GM18907 (cell line): Measurements from ENCODE around the gene TMEM117.
"Not testable (repeated sequence)": the region's sequence is repeated elsewhere in the genome, so short reads cannot be mapped to it uniquely, and the experiment has no call there.

Source experiments
- ATAC-seq: cut with Tn5 transposase; IDR thresholded peaks from one replicate; pipeline ENCODE4 v1.9.1; 2021; ENCODE audit warnings: mild to moderate bottlenecking, moderate library complexity; ENCODE audit not compliant: unreplicated experiment

TMEM117 gene

DNA sequence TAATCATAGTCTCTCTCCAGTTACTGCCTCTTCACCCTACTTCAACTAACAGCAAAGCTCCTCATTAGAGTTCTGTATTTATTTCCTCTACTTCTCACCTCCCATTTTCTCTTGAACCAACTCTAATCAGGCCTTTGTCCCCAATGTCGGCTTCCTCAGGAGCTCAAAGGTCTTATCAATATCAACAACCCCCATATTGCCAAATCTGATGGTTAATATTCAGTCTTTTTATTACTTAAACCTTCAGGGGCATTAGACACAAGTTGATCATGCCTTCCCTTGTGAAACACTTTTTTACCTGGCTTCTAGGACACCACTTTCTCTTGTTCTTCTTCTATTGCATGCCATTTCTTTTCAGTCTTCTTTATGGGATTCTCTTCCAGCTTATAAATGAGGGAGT lies 531.3 kb downstream of the TMEM117 start:
- no peak for ATAC-seq

DNA sequence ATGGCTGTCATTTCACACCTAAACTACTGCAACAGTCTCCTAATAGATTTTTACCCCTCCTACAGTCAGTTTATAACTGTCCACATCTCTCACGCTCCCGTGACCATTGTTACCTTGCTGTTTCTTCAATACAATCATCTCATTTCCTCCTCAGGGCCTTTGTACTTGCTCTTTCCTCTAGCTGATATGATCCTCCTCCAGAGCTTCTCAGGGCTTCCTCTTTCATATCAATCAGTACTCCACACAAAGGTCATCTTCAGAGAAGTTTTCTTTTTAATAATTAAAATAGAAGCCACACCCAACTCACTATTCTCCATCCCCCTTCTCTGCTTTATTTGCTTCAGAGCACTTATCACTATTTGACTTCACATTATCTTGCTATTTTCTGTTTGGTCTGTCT lies 532.0 kb downstream of the TMEM117 start:
- ATAC-seq = no peak

DNA sequence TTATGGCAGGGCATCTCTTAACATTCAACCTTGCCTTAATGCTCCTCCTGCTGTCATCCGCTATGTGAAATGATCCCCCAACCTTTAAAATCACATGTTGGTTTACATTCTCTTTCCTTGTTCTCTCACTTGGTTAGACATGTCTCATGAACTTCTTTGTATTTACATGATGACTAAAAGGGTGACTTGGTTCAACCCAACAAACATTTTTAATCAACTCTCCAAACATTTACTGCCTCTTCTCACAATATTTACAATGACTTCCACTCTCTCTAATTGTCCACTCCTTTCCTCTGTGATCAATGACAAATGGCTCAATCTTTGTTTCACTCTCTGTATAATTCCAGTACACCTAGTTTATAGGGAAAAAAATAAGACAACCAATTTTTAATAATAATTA lies 534.1 kb downstream of the TMEM117 start:
- no peak for ATAC-seq

DNA sequence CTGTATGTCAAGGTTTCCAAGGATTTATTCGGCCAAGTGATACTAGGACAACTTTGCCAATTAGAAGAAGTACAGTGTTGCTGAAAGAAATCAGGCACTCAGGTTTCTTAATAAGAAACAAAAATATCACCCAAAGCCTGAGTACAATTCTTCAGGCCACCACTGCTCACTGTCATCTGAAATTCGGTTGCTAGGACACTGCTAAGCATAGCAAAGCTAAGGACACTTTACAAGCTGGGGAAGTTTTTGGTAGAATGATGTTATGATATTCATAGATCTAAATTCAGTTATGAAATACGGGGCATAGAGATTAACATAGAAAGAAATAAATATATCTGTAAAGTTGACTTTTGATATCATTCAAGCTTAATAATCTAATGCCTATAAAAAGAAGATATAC lies 535.1 kb downstream of the TMEM117 start:
- no peak for ATAC-seq

DNA sequence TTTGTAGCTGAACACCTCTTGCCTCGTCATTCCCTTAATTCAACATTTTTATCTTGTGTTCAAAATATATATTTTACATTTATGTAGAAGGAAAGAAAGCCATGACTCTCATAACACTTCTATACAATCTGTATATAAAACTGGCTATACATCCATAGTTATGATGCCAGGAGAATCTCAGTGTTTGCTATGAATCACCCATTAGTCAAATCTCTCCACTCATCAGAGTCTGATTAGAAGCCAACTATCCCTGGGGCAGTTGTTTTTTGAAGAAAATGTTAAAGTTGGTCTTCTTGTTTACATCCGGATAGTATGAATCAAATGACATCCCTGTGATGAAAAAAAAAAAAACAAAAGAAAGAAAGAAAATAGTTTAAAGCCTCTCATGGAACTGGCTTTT lies 536.4 kb downstream of the TMEM117 start:
- no peak for ATAC-seq

DNA sequence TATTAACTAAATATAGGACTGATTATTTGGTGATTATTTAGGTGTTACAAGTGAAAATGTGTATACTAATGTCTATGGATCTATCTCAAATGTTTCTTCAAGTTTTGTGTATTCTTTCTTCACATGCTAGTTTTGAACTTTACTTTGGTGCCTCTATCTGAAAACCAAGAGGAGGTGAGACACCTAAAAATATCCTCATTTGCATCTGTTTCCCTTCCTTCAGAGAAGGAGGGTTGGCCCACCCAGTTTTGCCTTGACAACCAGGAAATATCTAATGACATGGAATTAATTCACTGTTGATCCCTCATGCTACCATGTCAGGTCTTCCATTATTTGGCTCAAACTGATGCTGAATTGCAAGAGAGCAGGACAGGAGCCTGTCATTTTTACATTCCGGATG lies 539.8 kb downstream of the TMEM117 start:
- no peak for ATAC-seq

DNA sequence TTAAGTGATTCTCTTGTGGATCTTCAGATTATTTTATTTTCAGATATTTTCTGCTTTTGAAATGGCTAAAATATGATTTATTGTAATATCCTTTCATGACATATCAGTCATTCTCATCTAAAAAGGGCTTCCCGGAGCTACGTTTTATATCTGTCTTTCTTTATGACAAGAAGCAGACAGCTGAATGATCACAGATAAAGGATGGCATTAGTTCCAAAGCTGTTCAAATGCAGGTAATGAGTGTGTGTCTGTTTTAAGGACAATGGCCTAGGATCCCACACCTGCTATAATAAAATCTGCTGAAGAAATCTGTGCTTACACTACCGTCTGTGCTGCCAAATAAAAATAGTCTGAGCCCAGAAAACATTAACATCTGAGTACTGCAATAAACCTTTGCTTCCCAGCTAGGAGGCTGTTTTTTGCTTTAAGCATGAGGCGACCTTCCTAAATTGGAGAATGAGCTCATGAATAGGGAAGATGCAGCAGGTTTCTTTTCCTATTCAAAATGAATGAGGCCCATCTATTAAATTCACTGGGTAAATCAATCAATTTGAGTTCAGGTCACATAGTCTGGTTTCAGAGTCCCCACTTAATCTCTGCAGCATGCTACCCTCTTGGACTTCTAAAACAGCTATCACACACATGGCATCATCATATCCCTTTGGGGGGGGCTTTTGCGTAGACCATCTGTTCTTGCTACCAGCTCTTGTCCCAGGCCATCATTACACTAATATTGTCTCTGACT lies 541.7 kb downstream of the TMEM117 start:
- ATAC-seq = no peak

DNA sequence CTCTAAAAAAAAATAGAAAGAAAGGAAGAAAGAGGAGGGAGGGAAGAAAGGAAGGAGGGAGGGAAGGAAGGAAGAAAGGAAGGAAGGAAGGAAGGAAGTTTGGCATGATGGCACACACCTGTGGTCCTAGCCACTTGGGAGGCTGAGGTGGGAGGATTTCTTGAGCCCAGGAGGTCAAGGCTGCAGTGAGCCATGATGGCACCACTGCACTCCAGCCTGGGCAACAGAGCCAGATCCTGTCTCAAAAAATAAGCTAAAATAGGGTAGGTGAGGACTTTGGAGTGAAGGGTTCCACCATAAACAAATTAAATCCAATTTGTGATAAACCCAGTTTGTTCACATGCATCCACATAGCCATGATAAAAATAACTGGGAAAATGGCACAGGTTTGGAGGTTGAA lies 543.2 kb downstream of the TMEM117 start:
- ATAC-seq = not testable (repeated sequence)

DNA sequence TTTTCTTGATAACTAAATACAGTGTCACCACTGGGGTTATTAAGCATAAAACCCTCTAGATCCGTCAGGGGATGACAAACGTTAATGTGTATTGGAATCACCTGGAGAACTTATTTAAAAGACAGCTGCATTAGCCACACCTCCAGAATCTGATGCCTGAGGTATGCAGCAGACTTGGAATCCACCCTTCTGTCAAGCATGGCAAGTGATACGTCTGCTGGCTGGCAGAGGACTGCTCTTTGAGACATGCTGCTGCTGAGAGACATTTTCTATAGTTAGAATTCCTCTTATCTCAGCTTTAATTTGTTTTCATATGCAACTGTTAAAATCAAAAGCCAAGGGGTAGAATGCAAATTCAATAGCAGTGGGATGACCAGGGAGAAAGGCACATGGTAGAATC lies 544.0 kb downstream of the TMEM117 start:
- no peak for ATAC-seq

DNA sequence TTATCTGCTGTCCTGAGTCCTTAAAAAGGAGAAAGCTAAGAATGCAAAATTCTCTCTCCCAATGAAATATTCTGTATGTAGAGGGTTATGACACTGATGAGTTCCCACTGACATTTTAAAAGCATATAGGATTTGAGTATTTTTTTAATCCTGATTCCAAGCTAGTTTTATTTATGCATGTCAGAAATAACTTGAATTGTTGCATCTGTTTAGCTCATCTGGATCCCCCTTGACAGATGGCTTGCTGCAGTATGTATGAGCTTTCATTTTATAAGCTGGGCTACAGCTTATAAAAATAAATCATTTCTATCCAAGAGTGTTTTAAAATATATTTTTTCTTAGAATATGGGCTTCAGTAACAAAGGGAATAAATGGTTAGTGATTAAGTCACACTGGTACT lies 545.0 kb downstream of the TMEM117 start:
- no peak for ATAC-seq

DNA sequence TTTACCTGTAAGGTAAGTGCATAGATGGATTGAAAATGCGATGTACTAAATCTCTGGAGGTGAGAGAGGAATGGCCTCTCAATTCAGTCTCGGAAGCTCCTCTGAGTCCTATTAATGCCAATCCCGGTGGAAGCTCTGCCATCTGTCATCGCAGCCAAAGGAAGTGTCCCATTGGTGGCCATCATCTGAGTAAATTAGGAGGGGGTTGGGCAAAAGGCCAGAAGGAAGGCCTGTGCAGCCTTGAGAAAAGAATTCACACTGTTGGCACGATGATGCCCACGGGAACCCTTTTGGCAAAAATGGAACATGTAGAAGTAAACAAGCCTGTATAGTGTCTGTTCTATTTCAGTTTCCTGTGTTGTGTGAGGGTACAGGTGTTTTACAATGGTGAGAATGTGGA lies 545.5 kb downstream of the TMEM117 start:
- no peak for ATAC-seq

DNA sequence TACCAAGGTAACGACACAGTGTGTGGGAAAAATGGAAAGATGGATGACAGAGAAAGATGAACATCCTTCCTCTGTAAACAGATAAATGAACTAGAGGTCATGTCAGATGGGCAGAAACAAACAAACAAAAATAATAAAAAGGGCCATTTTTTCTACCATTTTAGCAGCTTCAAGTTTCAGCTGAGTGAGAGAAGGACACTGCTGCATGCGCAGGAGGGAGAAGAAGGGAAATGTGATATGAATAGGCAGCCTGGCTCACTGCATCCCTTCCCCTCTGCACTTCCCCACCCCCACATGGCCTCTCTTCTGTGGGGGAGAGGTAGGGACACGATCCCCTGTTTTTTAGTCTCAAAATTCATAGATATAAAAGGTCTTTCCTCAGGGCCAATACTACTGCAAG lies 548.3 kb downstream of the TMEM117 start:
- no peak for ATAC-seq

DNA sequence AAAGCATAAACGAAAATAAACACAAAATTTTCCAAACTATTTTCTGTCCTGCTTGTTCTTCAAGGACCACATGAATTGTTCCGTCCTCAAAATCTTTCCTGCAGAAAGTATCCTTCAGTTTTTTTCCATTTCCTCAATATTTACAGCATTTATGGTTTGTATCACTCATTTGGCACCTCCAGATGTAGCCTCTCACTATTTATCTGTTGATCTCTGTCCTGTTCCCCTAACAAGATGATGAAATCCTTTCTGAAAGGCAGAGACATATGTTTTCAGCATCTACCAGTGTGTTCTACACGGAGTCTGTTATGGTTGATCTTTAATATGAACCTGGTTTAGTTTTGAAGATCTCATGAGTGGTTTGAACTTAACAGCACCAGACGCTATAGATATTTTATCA lies 550.1 kb downstream of the TMEM117 start:
- ATAC-seq = no peak

DNA sequence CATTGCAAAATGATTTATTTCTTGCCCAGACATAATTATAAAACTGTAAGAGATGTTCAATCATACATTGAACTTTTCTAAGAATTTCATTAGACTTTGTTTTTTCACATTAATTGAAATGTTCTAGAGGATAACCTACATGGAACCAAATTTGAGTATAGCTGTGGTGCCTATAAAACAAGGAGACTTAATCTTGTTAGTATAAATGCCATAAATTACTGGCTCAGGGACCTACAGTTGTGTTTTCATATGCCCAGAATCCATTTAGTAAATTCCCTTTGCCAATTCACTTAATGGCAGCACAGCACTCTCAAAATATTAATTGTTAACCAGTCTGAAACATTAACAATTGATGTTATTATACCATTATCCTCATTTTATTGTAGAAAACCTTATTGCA lies 551.7 kb downstream of the TMEM117 start:
- no peak for ATAC-seq

DNA sequence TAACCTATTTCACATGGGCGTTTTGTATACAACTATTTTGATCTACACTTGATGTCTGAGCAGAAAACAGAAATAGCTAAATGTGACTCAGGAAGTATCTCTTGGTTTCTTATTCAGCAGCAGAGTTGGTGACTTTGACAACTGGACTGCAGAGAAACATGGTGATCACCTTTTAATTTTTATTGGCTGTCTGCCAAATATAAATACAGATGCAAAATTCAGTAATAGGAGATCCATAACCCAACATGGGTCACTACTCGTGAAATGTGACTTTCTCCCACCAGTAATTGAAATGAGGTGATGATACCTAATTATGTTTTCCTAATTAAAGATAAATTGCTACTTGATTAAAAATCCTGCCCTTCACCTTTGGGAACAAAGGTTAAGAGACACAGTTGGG lies 553.2 kb downstream of the TMEM117 start:
- ATAC-seq = no peak

DNA sequence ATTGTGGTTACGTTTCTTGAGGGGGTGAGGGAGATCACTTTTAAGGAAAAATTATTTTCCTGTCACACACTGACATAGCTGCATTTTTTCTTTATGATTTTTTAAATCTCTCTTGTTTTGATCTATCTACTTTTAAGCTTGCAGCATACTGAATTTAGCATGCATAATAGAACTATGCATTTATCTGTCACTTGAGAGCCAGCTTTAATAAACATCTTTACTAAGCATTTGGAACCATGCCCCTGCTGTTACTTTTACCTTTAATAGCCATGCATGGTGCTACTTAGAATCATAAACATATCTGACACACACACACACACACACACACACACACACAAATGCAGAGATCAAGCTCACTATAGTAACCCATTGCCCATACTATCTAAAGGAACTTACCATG lies 554.0 kb downstream of the TMEM117 start:
- no peak for ATAC-seq

DNA sequence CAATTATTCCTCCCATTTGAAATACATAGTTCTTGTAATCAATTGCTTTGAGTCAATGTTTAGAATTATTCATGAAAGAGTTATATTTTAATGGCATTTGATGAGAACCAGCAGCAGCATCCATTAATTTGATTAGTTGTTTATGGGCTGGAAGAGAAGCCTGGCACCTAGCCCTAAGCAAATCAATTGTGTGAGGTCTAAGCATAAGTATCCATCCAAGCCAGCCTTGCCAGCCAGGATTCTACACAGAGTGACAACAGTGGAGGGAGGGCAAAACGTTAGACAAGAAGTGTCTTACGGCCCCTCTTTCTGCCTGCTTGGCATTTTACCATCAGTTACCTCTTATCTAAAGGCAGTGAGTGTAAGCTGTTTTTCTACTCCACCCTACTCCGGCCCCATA lies 561.8 kb downstream of the TMEM117 start:
- ATAC-seq = no peak

DNA sequence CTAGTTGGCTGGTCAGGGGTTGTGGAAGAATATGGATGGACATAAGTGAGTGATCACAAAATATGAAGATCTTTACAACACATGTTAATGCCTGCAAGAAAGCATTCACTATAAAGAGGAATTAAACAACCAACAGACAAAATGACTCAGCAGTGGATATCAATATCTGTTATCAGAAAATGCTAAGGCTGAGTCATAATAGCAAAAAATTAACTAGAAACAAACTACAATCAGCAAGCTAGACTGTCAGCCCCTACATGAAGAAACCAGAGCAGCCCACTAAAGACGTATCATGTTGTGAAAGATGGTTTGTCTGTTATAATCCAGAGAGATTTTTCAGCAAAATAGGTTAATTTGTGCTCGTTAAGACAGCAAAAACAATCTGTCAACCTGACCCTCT lies 567.3 kb downstream of the TMEM117 start:
- no peak for ATAC-seq

DNA sequence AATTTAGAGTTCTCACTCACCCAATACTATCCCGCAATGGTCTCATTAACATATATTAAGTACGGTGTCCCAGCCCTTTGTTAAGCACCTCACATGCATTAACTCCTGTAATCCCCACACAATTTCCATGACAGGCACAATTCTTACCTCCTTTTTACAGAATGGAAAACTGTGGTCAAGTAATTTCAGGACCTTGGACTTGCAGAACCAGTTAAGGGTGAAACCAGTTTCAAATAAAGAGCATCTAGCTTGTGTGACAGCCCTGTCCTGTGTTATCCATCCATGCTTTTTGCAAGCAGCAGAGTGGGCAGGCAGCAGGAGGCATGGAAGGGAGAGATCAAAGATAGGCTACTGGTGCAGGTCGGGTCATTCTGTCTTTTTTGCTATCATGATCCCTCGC lies 569.4 kb downstream of the TMEM117 start:
- no peak for ATAC-seq

DNA sequence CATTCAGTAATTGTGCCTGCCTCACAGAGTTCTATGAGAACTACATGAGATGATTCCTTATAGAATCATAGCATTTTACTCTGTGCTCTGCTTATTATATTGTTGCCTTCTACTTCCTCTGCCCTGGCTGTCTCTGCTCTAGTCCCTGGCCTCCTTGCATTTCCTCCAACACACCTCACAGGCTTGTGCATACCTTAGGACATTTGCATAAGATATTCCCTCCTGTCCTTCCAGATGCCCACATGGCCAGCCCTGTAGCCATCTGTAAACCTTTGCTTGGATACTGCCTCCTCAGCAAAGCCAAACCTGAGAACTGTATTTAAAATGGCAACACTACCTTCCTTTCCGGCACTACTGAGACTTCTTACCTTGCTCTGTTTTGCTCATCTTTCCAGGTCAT lies 586.7 kb downstream of the TMEM117 start:
- no peak for ATAC-seq

DNA sequence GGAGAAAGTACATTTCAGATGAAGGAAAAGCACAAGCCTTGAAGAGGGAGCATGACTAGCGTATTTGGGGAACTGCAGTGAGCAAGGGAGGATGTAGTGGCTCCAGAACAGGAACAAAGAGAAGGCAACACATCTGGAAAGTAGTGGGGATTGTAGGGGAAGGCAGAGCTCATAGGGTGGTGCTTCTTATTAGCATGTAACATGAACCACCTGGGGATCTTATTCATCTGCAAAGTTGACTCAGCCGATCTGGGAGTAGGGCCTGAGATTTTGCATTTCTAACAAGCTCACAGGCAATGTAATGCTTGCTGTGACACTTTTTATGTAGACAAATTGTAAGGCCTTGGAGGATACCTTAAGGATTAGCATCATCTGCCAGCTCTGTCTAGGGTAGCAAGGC lies 592.9 kb downstream of the TMEM117 start:
- ATAC-seq = no peak

DNA sequence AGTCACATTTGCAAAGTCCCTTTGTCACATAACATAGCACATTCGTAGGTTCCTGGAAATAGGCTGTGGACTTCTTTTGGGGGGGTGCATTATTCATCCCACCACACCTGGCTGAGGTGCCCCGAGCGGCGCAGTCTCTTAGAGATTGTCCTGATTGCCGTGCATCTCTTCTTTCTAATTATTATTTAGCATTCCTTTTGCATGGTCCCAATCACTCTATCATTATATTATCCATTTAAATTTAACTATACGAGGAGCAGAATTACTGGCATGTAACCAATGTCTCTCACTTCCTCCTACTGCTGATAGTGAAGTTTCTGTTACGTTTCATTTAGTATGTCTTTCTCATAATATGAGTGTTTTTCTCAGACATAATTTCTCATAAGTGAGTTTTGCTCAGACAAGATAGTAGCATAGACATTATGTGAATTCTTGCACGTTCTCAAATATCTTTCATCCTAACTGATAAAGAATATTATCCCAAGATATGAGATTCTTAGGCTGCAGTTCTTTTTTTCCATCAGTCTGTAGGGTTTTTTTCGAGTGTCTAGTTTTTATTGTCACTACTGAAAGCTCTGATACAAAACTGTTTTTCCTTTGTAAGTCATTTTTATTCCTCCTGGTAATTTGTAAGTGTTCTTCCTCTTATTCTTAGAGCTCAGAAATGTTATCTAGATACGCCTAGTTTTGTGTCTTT lies 595.9 kb downstream of the TMEM117 start:
- ATAC-seq = peak; percentile 86

DNA sequence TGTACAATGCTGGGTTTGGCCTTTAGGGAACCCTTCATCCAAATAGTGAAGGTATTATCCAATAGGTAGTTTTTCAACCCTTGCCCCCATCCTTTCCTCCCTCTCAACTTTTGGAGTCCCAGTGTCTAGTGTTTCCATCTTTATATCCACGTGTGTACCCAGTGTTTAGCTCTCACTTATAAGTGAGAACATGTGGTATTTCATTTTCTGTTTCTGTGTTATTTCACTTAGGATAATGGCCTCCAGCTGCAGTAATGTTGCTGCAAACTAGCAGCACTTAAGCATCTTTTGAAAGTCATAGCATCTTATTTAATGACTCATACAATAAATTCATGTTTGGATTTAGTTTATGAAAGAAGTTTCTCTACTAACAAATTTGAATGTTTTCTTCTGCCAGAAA lies 597.8 kb downstream of the TMEM117 start:
- no peak for ATAC-seq
